B cell (primary cell): ENCODE results near the gene LYST. TPM values are rescaled to one million over a fixed set of nuclear protein-coding genes. Genes with fewer than 3 reads are reported as not detected.

ENCODE experiments used
- ATAC-seq: fragments of 200-7000 bp; cut with Tn5 transposase; one replicate; pipeline ENCODE4 v1.10.0; 2021; ENCODE audit warnings: low read depth, mild to moderate bottlenecking, moderate number of reproducible peaks, moderate library complexity
- CTCF ChIA-PET: fragments of 350-600 bp; sonication (Branson Sonifier 250); formaldehyde crosslinking; loops from one replicate; lab custom pipeline; 2021; ENCODE audit warnings: antibody characterized with exemption, inconsistent platforms; lab: Charles Lee
- POLR2A ChIA-PET: fragments of 350-600 bp; sonication (Branson Sonifier 250); formaldehyde crosslinking; loops from one replicate; lab custom pipeline; 2021; ENCODE audit warnings: antibody characterized with exemption; lab: Charles Lee
- DNase-seq: peaks from one replicate; pipeline ENCODE4 v3.0.0; 2013
- H2AFZ ChIP-seq: 2 replicates; pipeline ENCODE4 v1.6.1; 2012; ENCODE audit warnings: mild to moderate bottlenecking, low read depth, low read length; ENCODE audit not compliant: insufficient read depth, poor library complexity, severe bottlenecking
- H3K27ac ChIP-seq, 2 donors: 1 replicate in 1 of 2; 2 replicates in 1 of 2; pipeline ENCODE4 v1.5.1; 2012 to 2013; ENCODE audit warnings: low read length in 2 of 2, mild to moderate bottlenecking in 2 of 2, moderate library complexity in 1 of 2
- H3K27me3 ChIP-seq, 4 experiments: fragments of 200-600 bp in 1 of 4; sonication (generic) in 1 of 4; replicated peaks in 1 of 4; 1 replicate in 2 of 4; 2 replicates in 2 of 4; pipeline versions ENCODE4 v1.6.1 to v1.7.0; 2013 to 2016; ENCODE audit warnings: low read length in 3 of 4, mild to moderate bottlenecking in 2 of 4, mixed read lengths in 1 of 4, moderate library complexity in 1 of 4; ENCODE audit not compliant: insufficient read depth in 4 of 4, control insufficient read depth in 3 of 4; ENCODE audit errors: control extremely low read depth in 1 of 4
- H3K36me3 ChIP-seq, 2 experiments: replicated peaks in 1 of 2; 1 replicate in 1 of 2; 2 replicates in 1 of 2; pipeline versions ENCODE4 v1.6.1 to v1.7.1; 2013; ENCODE audit warnings: low read length in 1 of 2; ENCODE audit not compliant: insufficient read depth in 2 of 2, control insufficient read depth in 1 of 2; ENCODE audit errors: control extremely low read depth in 1 of 2, extremely low read depth in 1 of 2
- H3K4me1 ChIP-seq, 2 donors: fragments of 200-600 bp in 1 of 2; sonication (generic) in 1 of 2; 1 replicate in 1 of 2; 2 replicates in 1 of 2; pipeline versions ENCODE4 v1.5.1 to v1.6.1; 2013 to 2017; ENCODE audit warnings: low read length in 2 of 2; ENCODE audit not compliant: control insufficient read depth in 2 of 2, insufficient read depth in 2 of 2
- H3K4me2 ChIP-seq: replicated peaks from 2 replicates; pipeline ENCODE3; 2012; ENCODE audit warnings: mild to moderate bottlenecking, low read depth, low read length; ENCODE audit not compliant: poor library complexity, severe bottlenecking
- H3K4me3 ChIP-seq, 5 experiments: fragments of 200-600 bp in 1 of 5; sonication (generic) in 1 of 5; 1 replicate in 3 of 5; 2 replicates in 2 of 5; pipeline versions ENCODE4 v1.5.1 to v1.7.0; 2011 to 2016; ENCODE audit warnings: low read length in 4 of 5, mild to moderate bottlenecking in 4 of 5, low read depth in 2 of 5, control low read depth in 1 of 5, moderate library complexity in 1 of 5; ENCODE audit not compliant: insufficient read depth in 1 of 5; ENCODE audit errors: control extremely low read depth in 1 of 5, extremely low read depth in 1 of 5
- H3K79me2 ChIP-seq: fragments of 200-600 bp; sonication (generic); one replicate; pipeline ENCODE4 v1.6.0; 2016; ENCODE audit warnings: low read length; ENCODE audit not compliant: control insufficient read depth, insufficient read depth
- H3K9ac ChIP-seq: fragments of 200-600 bp; sonication (generic); 2 replicates; pipeline ENCODE4 v1.6.1; 2017; ENCODE audit warnings: mild to moderate bottlenecking, low read length, moderate library complexity
- H3K9me3 ChIP-seq, 3 donors: one replicate each; pipeline versions ENCODE4 v1.6.1 to v1.7.1; 2013; ENCODE audit warnings: low read length in 2 of 3; ENCODE audit not compliant: control insufficient read depth in 2 of 3, insufficient read depth in 1 of 3; ENCODE audit errors: control extremely low read depth in 1 of 3
- H4K20me1 ChIP-seq: 2 replicates; pipeline ENCODE4 v1.6.0; 2012; ENCODE audit warnings: mild to moderate bottlenecking, low read length; ENCODE audit not compliant: insufficient read depth, control insufficient read depth, poor library complexity, severe bottlenecking
- H3K27ac Mint-ChIP-seq: one replicate; pipeline ENCODE4 v1.8.0; 2021; ENCODE audit warnings: mixed read lengths
- H3K27me3 Mint-ChIP-seq: one replicate; pipeline ENCODE4 v1.8.0; 2021; ENCODE audit warnings: mixed read lengths
- H3K4me1 Mint-ChIP-seq: one replicate; pipeline ENCODE4 v1.8.0; 2021; ENCODE audit warnings: mixed read lengths
- H3K4me3 Mint-ChIP-seq: one replicate; pipeline ENCODE4 v1.8.0; 2021; ENCODE audit warnings: mixed read lengths
- H3K9me3 Mint-ChIP-seq: one replicate; pipeline ENCODE4 v1.8.0; 2022; ENCODE audit warnings: mixed read lengths; ENCODE audit not compliant: insufficient read depth
- CTCF ChIP-seq: fragments of 200-600 bp; IDR thresholded peaks from one replicate; pipeline ENCODE4 v1.8.0; 2022; ENCODE audit warnings: antibody characterized with exemption, mild to moderate bottlenecking
- EZH2 ChIP-seq: IDR thresholded peaks from 2 replicates; pipeline ENCODE4 v1.6.1; 2012; ENCODE audit warnings: borderline replicate concordance, low read depth, mild to moderate bottlenecking, moderate library complexity, low read length; ENCODE audit not compliant: insufficient read depth, poor library complexity, severe bottlenecking
- WGBS: methylation state at CpG from one replicate; pipeline ENCODE4 v1.1.5; 2013; ENCODE audit warnings: missing lambda C conversion rate; ENCODE audit not compliant: insufficient coverage; 5-methylcytosine and 5-hydroxymethylcytosine counted together
- intact Hi-C: fragments of 100-400 bp; cut with micrococcal nuclease; formaldehyde crosslinking; loops from one replicate; pipeline ENCODE4 v1.10.0; 2022
- polyA plus RNA-seq: library from polyadenylated mRNA; depleted of rRNA; stranded (reverse); fragments of >200 nt; gene quantifications from 2 replicates; pipeline ENCODE4 v1.2.3, GENCODE V29; 2012
- total RNA-seq, 2 donors: library from RNA; stranded (reverse); fragments of 120-200 nt in 1 of 2; gene quantifications; 1 replicate in 1 of 2; 2 replicates in 1 of 2; pipeline versions ENCODE4 v1.2.3 to v1.2.4, GENCODE V29; 2013 to 2022

The LYST gene
- total and polyA plus RNA-seq, 2 donors (not counting 1 experiment from before 2014, with no cell fraction given): 50.4 to 120 TPM

DNA sequence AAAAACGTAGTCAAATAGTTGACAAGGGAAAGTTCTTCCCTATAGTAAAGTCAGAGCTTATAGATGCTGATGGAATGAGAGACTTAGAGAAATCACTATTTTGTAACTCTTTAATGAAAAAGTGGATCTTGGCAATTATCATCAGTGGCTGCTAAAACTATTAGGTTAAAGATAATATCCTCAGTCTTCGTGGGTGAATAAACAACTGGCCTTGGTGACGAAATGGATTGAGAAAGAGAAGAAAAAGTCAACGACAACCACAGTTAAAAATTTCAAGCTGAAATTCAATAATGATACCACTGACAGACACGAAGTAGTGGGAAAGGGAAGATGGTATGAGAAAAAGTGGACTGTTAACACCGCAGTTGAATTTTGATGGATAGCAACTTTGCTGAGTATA, 127.1 kb downstream of the LYST start:
- TF ChIP-seq EZH2 (no peak), CTCF (no peak)
- no peak overlapping the region for H3K4me3 ChIP-seq
- Mint-ChIP-seq H3K9me3 (no peaks in the 10 kb centered on the region), H3K4me1 (no peaks in the 10 kb centered on the region), H3K27ac (no peak overlapping the region), H3K4me3 (no peak overlapping the region), H3K27me3 (no peaks in the 10 kb centered on the region)
- H3K9me3 ChIP-seq: no peaks in the 10 kb centered on the region
- H2AFZ ChIP-seq: no peak overlapping the region
- no peak overlapping the region for H3K9ac ChIP-seq
- no peaks in the 10 kb centered on the region for H3K27me3 ChIP-seq
- CTCF ChIA-PET: no interaction called here
- ATAC-seq: no peak
- H4K20me1 ChIP-seq: no peaks in the 10 kb centered on the region
- POLR2A ChIA-PET: interaction anchor here (0.7 kb wide), 2 partner anchors 189 to 864 kb away, joined by 3 to 5 read pairs; no protein-coding TSS in a partner anchor
- no peak for DNase-seq
- WGBS: no CpG with 5 or more reads among the region's 6 CpGs
- H3K36me3 ChIP-seq: peaks cover 6 to 53% of the 10 kb centered on the region in 2 experiments
- intact Hi-C loops: no loop called here
- H3K27ac ChIP-seq: no peak overlapping the region
- H3K79me2 ChIP-seq: no peaks in the 10 kb centered on the region
- no peaks in the 10 kb centered on the region for H3K4me1 ChIP-seq
- H3K4me2 ChIP-seq: no peak overlapping the region

DNA sequence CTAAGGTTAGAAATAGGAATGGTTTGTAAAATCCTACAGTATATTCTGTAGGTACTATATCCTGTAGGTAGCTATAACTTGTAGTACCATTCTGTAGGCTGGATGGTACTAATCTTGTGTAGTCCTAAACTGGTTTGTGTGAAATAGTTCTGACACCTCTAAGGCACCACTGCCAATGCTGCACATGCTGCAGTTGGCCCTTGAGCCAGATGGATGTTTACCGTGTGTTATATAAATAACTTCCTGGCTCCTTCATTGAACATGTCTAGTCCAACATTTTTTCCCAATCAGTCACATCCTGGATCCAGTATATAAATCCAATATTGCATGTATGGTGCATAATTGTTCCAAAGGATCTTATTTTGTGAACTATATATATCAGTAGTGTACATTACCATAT, 127.6 kb downstream of the LYST start:
- Histone ChIP-seq H3K79me2 (no peaks in the 10 kb centered on the region), H3K4me1 (no peaks in the 10 kb centered on the region), H3K27ac (no peak overlapping the region), H3K36me3 (peaks cover 6 to 58% of the 10 kb centered on the region in 2 experiments), H3K9ac (no peak overlapping the region), H3K4me3 (no peak overlapping the region), H4K20me1 (no peaks in the 10 kb centered on the region), H2AFZ (no peak overlapping the region), H3K9me3 (no peaks in the 10 kb centered on the region), H3K27me3 (no peaks in the 10 kb centered on the region), H3K4me2 (no peak overlapping the region)
- intact Hi-C loops: no loop called here
- POLR2A ChIA-PET: interaction anchor here (0.7 kb wide), 1 partner anchor 190 kb away, joined by 3 read pairs; no protein-coding TSS in a partner anchor
- Mint-ChIP-seq H3K4me1 (no peaks in the 10 kb centered on the region), H3K27me3 (no peaks in the 10 kb centered on the region), H3K9me3 (no peaks in the 10 kb centered on the region), H3K4me3 (no peak overlapping the region), H3K27ac (no peak overlapping the region)
- ATAC-seq (no peak), DNase-seq (no peak)
- TF ChIP-seq CTCF: no peak
- no peak for TF ChIP-seq EZH2
- CTCF ChIA-PET: no interaction called here
- WGBS: no CpG with 5 or more reads among the region's 1 CpG
